K562 (cell line): ENCODE measurements around the gene CCNL2. TPM values are rescaled to one million over a fixed set of nuclear protein-coding genes. Genes with fewer than 3 reads are reported as not detected.
A peak's percentile ranks its signal among the peaks of the same experiment; 100 is the strongest.

Experiments used
- ATAC-seq: fragments of 200-7000 bp; cut with Tn5 transposase; 3 replicates; pipeline ENCODE4 v1.9.1; 2020; ENCODE audit warnings: moderate library complexity
- BruUV-seq: library from RNA; stranded (reverse); fragments of 400-500 nt; replicated peaks from 2 replicates; lab custom pipeline; 2021; lab: Mats Ljungman, UMichigan
- CTCF ChIA-PET: fragments of 300-600 bp; formaldehyde crosslinking; extraction: SDS; loops from one replicate; lab custom pipeline; 2021; ENCODE audit warnings: low intra/inter-chr PET ratio; lab: Yijun Ruan, JAX
- POLR2A ChIA-PET: fragments of 300-600, 350-650 bp; sonication (Branson Sonifier 250); formaldehyde crosslinking; extraction: SDS; loops from one replicate; lab custom pipeline; 2021; ENCODE audit warnings: antibody characterized with exemption, inconsistent platforms; lab: Yijun Ruan, JAX
- DNase-seq, 4 experiments: peaks; one replicate each; pipeline versions ENCODE4 v3.0.0 to v3.0.0-alpha.2; 2011 to 2018; ENCODE audit warnings: low spot score in 3 of 4, mixed read lengths in 3 of 4; ENCODE audit errors: extremely low read depth in 1 of 4
- FAIRE-seq: peaks from 2 replicates; lab custom pipeline; 2011; peaks lifted over from hg19 to GRCh38; lab: Jason Lieb, UNC
- H2AFZ ChIP-seq: 2 replicates; pipeline ENCODE4 v1.6.0; 2011; ENCODE audit warnings: low read depth, low read length, control low read depth, inconsistent platforms
- H3K27ac ChIP-seq: fragments of 200-600 bp; 3 replicates; pipeline ENCODE4 v1.8.0; 2011; ENCODE audit warnings: low read depth, mild to moderate bottlenecking, control low read depth, inconsistent platforms, low read length, moderate library complexity, mixed read lengths; ENCODE audit errors: extremely low read depth
- H3K27me3 ChIP-seq, 2 experiments: fragments of 300-600 bp in 1 of 2; 2 replicates in 1 of 2; 3 replicates in 1 of 2; pipeline versions ENCODE4 v1.6.0 to v1.8.0; 2011; ENCODE audit warnings: inconsistent platforms in 2 of 2, low read length in 2 of 2, mild to moderate bottlenecking in 1 of 2, mixed read lengths in 1 of 2, moderate library complexity in 1 of 2; ENCODE audit not compliant: control insufficient read depth in 2 of 2, insufficient read depth in 2 of 2
- H3K36me3 ChIP-seq: fragments of 300-600 bp; 3 replicates; pipeline ENCODE4 v1.8.0; 2011; ENCODE audit warnings: mild to moderate bottlenecking, low read length, inconsistent platforms; ENCODE audit not compliant: control insufficient read depth, insufficient read depth
- H3K4me1 ChIP-seq, 2 experiments: fragments of 200-600 bp in 1 of 2; replicated peaks in 1 of 2; 2 replicates in 1 of 2; 3 replicates in 1 of 2; pipeline versions ENCODE4 v1.5.1 to v1.8.0; 2011; ENCODE audit warnings: inconsistent platforms in 2 of 2, low read length in 2 of 2, mild to moderate bottlenecking in 1 of 2, mixed read lengths in 1 of 2, moderate library complexity in 1 of 2; ENCODE audit not compliant: control insufficient read depth in 2 of 2, insufficient read depth in 2 of 2
- H3K4me2 ChIP-seq: 2 replicates; pipeline ENCODE4 v1.6.1; 2011; ENCODE audit warnings: low read length, control low read depth, inconsistent platforms, mixed read lengths; ENCODE audit not compliant: insufficient read depth
- H3K4me3 ChIP-seq: fragments of 200-600 bp; sonication (generic), shearing (Covaris generic); 2 replicates; pipeline ENCODE4 v1.5.1; 2016; ENCODE audit warnings: control low read depth, inconsistent platforms
- H3K79me2 ChIP-seq: fragments of 200-600 bp; 3 replicates; pipeline ENCODE4 v1.8.0; 2011; ENCODE audit warnings: low read length, inconsistent platforms; ENCODE audit not compliant: control insufficient read depth, insufficient read depth
- H3K9ac ChIP-seq, 2 experiments: 2 replicates each; pipeline versions ENCODE4 v1.6.0 to v1.6.1; 2011; ENCODE audit warnings: low read depth in 2 of 2, low read length in 2 of 2, control low read depth in 1 of 2, inconsistent platforms in 1 of 2, mild to moderate bottlenecking in 1 of 2, mixed read lengths in 1 of 2; ENCODE audit not compliant: insufficient read depth in 1 of 2
- H3K9me1 ChIP-seq: one replicate; pipeline ENCODE4 v1.6.0; 2011; ENCODE audit warnings: inconsistent platforms, mild to moderate bottlenecking, low read length, moderate library complexity; ENCODE audit not compliant: control insufficient read depth, insufficient read depth
- H3K9me3 ChIP-seq: replicated peaks from 2 replicates; pipeline ENCODE4 v1.5.1; 2011; ENCODE audit warnings: low read depth, low read length, inconsistent platforms; ENCODE audit not compliant: control insufficient read depth, insufficient read depth
- H4K20me1 ChIP-seq: replicated peaks from 2 replicates; pipeline ENCODE4 v1.6.1; 2011; ENCODE audit warnings: low read length, inconsistent platforms, mixed read lengths; ENCODE audit not compliant: control insufficient read depth, insufficient read depth
- FOXA1 ChIP-seq: fragments of 450-650 bp; IDR thresholded peaks from 2 replicates; pipeline ENCODE4 v1.6.1; 2016; ENCODE audit warnings: mild to moderate bottlenecking, borderline replicate concordance
- MEIS2 ChIP-seq: fragments of 450-650 bp; IDR thresholded peaks from 2 replicates; pipeline ENCODE4 v1.6.1; 2014; ENCODE audit warnings: mild to moderate bottlenecking; ENCODE audit not compliant: partially characterized antibody
- PML ChIP-seq: IDR thresholded peaks from 2 replicates; pipeline ENCODE4 v1.6.1; 2012; ENCODE audit warnings: low read length, inconsistent platforms
- POLR2AphosphoS2 ChIP-seq: IDR thresholded peaks from 2 replicates; pipeline ENCODE4 v1.6.1; 2012; ENCODE audit warnings: low read length, improper control_type of control experiment
- SREBF1 ChIP-seq: fragments of 150-350 bp; IDR thresholded peaks from 2 replicates; pipeline ENCODE4 v1.6.1; 2014; ENCODE audit warnings: antibody characterized with exemption, low read depth, low read length, borderline replicate concordance
- ZNF780A ChIP-seq: fragments of 250-450 bp; sonication (Bioruptor Pico); IDR thresholded peaks from 2 replicates; pipeline ENCODE4 v1.5.0; 2021; ENCODE audit warnings: mild to moderate bottlenecking
- whole genome bisulfite sequencing: fragments of 100-300 bp; shearing (Covaris generic); methylation state at CpG from one replicate; pipeline ENCODE4 v1.1.6; 2016; ENCODE audit warnings: low coverage, mixed read lengths; ENCODE audit not compliant: insufficient coverage; ENCODE audit errors: missing lambda C conversion rate; 5-methylcytosine and 5-hydroxymethylcytosine counted together
- in situ Hi-C: fragments of 300-500 bp; cut with MboI; formaldehyde crosslinking; loops from 4 replicates; pipeline ENCODE4 v1.15.0; 2018; ENCODE audit warnings: inconsistent platforms, mixed read lengths
- intact Hi-C: fragments of 100-400 bp; cut with micrococcal nuclease; formaldehyde crosslinking; loops from 2 replicates; pipeline ENCODE4 v1.14.2; 2022
- polyA plus RNA-seq, 8 experiments: library from polyadenylated mRNA; depleted of rRNA in 4 of 8; stranded (reverse) in 5 of 8; unstranded in 3 of 8; fragments of >200 nt; fragmentation: Nextera tagmentation in 2 of 8; fragmentation: Illumina TruSeq in 1 of 8; extraction: Ambion mirVana in 2 of 8; extraction: Trizol in 1 of 8; gene quantifications; 2 replicates each; pipeline versions ENCODE4 v1.2.1 to v1.2.3, GENCODE V29; 2011 to 2014; ENCODE audit warnings: inconsistent platforms in 1 of 8, missing spikeins in 1 of 8
- total RNA-seq, 7 experiments: library from RNA; depleted of rRNA in 6 of 7; stranded (reverse); fragments of >200 nt in 6 of 7; fragmentation: Illumina TruSeq in 2 of 7; extraction: Trizol in 2 of 7; gene quantifications; 2 replicates each; pipeline versions ENCODE4 v1.2.1 to v1.2.3, GENCODE V29; 2011 to 2021; ENCODE audit warnings: low replicate concordance in 1 of 7
- TF ChIP-seq, protein P1 (sequence below): sonication (generic); formaldehyde crosslinking; IDR thresholded peaks from 2 replicates; pipeline ENCODE4 v1.8.1; 2023; ENCODE audit warnings: mild to moderate bottlenecking, missing genetic modification reagents
- TF ChIP-seq, protein P2 (sequence below): fragments of 450-650 bp; IDR thresholded peaks from one replicate; pipeline ENCODE4 v1.6.1; 2018; ENCODE audit warnings: mild to moderate bottlenecking, moderate library complexity; ENCODE audit not compliant: partially characterized antibody
- TF ChIP-seq, protein P3 (sequence below): IDR thresholded peaks from 2 replicates; pipeline ENCODE4 v1.6.1; 2014; ENCODE audit warnings: antibody characterized with exemption

The CCNL2 gene
- total and polyA plus RNA-seq, 9 of the 15 experiments (the other 6 are each of a cell fraction or from before 2014, with no cell fraction given), result 2.8 to 287 (median 94.5) TPM

DNA sequence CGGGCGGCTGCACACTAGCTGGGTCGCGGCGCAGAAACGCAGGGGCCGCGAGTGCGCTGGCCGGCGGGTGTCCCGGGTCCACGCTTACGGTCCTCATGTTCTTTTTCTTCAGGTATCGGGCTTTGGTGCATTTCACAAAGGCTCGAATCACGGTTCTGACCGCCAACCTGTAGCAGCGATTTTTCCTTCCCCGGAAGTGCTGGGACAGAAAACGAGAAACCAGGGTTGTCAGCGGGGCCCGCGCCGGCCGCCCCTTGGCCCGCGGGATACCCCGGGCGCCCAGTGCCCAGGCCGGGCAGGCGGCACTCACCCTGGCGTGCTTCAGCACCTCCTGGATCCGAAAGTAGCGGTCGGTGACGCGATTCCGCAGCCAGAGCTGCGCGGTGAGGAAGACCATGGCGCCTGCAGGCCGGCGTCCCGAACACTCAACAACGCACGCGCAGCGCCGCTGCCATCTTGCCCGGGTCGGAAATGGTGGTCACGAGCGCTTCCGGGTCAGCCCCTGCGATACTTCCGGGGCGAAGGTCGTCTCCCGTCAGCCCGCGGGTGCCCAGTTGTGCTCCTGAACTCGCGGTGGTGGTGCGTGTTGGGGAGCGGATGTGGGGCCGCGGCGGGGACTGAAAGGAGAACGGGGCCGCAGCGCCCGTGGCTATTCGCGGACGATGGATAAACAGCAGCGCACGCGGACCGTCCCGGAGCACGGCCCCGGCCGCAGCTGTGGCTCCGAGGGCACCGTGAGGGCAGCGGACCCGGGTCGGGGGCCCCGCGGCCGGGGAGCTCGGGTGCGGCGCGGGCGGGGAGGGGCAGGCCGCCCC is 7.9 kb upstream of the CCNL2 start, which contains the start of gene MRPL20:
Gene MRPL20 (minus strand): TSS at position 473 of the 815 bp plus-strand sequence. CDS start 76 bp downstream, at position 397.
- in situ Hi-C loops (no loop called here), intact Hi-C loops (loop anchor here (1.0 to 2.0 kb wide), 2 partner anchors 34 to 63 kb away; no protein-coding TSS in a partner anchor)
- DNase-seq (peak; percentile 88 to 99 (median 93)), FAIRE-seq (peak; percentile 90), ATAC-seq (peak; percentile 96)
- peak within 1 kb of the TSS; percentile 82 for H2AFZ ChIP-seq
- H3K4me1 ChIP-seq, result peaks cover 14 to 50% of the 10 kb centered on the region in 2 experiments
- H3K9me3 ChIP-seq, result peaks cover 2% of the 10 kb centered on the region
- 0 out of 2 replicates have a peak, but pooled peaks cover 4% of the 10 kb centered on the region for H4K20me1 ChIP-seq
- H3K9me1 ChIP-seq, result no peaks in the 10 kb centered on the region
- H3K9ac ChIP-seq, result peak within 1 kb of the TSS; percentile 99 to 100
- peaks cover 59% of the 10 kb centered on the region for H3K36me3 ChIP-seq
- peaks cover 61% of the 10 kb centered on the region for H3K79me2 ChIP-seq
- H3K4me3 ChIP-seq, result peak within 1 kb of the TSS; percentile 100
- peak within 1 kb of the TSS; percentile 98 for H3K4me2 ChIP-seq
- POLR2A ChIA-PET, result interaction anchor here (0.9 to 3.6 kb wide), 13 partner anchors 8 to 208 kb away, joined by 3 to 26 read pairs (median 6); partner anchors contain the start of genes ANKRD65, AURKAIP1, CCNL2 and MIB2
- no peaks in the 10 kb centered on the region for H3K27me3 ChIP-seq
- 1% methylated on average over 83 of the region's 98 CpGs for WGBS
- CTCF ChIA-PET, result interaction anchor here (0.5 kb wide), 1 partner anchor 246 kb away, joined by 3 read pairs; no protein-coding TSS in a partner anchor
- BruUV-seq, result no TSS peak
- H3K27ac ChIP-seq, result peak within 1 kb of the TSS; percentile 89
- TF ChIP-seq, protein P1, sequence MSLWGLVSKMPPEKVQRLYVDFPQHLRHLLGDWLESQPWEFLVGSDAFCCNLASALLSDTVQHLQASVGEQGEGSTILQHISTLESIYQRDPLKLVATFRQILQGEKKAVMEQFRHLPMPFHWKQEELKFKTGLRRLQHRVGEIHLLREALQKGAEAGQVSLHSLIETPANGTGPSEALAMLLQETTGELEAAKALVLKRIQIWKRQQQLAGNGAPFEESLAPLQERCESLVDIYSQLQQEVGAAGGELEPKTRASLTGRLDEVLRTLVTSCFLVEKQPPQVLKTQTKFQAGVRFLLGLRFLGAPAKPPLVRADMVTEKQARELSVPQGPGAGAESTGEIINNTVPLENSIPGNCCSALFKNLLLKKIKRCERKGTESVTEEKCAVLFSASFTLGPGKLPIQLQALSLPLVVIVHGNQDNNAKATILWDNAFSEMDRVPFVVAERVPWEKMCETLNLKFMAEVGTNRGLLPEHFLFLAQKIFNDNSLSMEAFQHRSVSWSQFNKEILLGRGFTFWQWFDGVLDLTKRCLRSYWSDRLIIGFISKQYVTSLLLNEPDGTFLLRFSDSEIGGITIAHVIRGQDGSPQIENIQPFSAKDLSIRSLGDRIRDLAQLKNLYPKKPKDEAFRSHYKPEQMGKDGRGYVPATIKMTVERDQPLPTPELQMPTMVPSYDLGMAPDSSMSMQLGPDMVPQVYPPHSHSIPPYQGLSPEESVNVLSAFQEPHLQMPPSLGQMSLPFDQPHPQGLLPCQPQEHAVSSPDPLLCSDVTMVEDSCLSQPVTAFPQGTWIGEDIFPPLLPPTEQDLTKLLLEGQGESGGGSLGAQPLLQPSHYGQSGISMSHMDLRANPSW (CRISPR knock-in tag), result 0 out of 2 replicates have a peak, but pooled peaks have one; percentile 60
- TF ChIP-seq, protein P2, sequence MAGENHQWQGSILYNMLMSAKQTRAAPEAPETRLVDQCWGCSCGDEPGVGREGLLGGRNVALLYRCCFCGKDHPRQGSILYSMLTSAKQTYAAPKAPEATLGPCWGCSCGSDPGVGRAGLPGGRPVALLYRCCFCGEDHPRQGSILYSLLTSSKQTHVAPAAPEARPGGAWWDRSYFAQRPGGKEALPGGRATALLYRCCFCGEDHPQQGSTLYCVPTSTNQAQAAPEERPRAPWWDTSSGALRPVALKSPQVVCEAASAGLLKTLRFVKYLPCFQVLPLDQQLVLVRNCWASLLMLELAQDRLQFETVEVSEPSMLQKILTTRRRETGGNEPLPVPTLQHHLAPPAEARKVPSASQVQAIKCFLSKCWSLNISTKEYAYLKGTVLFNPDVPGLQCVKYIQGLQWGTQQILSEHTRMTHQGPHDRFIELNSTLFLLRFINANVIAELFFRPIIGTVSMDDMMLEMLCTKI, result no peak
- no peak for TF ChIP-seq FOXA1
- peak; percentile 95 for TF ChIP-seq POLR2AphosphoS2
- TF ChIP-seq SREBF1, result peak; percentile 95
- peak; percentile 65 for TF ChIP-seq MEIS2
- TF ChIP-seq, protein P3, sequence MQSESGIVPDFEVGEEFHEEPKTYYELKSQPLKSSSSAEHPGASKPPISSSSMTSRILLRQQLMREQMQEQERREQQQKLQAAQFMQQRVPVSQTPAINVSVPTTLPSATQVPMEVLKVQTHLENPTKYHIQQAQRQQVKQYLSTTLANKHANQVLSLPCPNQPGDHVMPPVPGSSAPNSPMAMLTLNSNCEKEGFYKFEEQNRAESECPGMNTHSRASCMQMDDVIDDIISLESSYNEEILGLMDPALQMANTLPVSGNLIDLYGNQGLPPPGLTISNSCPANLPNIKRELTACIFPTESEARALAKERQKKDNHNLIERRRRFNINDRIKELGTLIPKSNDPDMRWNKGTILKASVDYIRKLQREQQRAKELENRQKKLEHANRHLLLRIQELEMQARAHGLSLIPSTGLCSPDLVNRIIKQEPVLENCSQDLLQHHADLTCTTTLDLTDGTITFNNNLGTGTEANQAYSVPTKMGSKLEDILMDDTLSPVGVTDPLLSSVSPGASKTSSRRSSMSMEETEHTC, result 0 out of 2 replicates have a peak, but pooled peaks have one; percentile 46
- TF ChIP-seq ZNF780A (CRISPR knock-in tag), result no peak
- peak; percentile 79 for TF ChIP-seq PML
